ENCODE results near the gene GCLC.
"Not testable (repeated sequence)": the region's sequence is repeated elsewhere in the genome, so short reads cannot be mapped to it uniquely, and the experiment has no call there.

GCLC gene

DNA sequence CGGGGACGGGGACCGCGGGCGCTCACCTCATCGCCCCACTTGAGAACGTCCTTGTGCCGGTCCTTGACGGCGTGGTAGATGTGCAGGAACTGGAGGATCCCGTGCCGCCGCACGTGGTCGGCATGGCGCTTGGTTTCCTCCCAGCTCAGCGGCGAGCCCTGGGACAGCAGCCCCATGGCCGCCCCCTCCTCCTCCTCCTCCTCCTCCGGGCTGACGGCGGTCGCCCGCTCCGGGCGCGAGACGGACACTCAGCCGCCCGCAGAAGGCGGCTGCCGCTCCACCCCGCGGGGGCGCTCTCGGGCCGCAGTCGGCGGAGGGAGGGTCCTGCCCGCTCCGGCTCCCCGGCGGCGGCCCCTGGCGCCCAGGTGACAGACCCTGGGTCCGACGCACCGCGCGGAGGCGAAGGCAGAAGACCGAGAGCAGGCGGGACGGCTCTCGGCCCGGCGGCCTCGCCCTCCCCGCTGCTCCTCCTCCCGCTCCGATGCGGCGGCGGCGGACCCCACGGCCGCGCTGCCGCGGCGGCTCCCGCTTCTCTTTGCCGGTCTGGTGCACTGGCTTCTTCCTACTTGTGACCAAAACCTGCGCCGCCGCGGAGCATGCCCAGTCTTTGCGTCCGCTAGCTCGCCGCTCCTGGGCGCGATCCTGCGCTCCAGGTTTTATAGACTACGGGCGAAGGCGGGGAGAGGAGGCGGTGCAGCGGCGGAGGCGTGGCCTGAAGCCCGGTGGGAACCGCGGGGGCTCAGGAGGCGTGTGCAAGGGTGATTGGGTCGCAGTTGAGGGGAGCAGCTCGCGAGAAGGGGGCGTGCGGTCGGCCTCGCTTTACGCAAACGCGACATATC lies at the start of gene GCLC:
Gene GCLC, minus strand, starts transcription at position 632 of the 839 bp plus-strand sequence. Its CDS starts 456 bp downstream, at position 176.
- DNase-seq: peak; percentile 94

DNA sequence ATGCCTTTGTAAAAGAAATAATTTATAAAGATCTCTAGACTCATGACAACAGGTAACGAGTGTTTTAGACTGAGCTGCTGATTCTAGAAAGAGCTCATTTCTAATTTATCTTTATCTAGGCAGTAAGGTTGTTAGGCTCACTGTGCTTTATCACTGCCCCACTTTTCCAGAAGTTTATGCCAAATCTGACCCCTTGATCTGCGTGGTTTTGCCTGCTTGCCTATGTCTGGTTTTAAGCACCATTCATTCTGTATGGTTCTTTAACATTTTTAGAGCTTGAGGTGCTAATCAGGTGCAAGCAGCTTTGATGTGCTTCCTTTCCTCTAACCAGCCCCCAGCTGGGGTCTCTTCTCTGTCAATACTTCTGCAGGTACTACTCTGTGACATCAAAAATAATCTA lies 49.7 kb upstream of the GCLC start:
- no peak for DNase-seq

DNA sequence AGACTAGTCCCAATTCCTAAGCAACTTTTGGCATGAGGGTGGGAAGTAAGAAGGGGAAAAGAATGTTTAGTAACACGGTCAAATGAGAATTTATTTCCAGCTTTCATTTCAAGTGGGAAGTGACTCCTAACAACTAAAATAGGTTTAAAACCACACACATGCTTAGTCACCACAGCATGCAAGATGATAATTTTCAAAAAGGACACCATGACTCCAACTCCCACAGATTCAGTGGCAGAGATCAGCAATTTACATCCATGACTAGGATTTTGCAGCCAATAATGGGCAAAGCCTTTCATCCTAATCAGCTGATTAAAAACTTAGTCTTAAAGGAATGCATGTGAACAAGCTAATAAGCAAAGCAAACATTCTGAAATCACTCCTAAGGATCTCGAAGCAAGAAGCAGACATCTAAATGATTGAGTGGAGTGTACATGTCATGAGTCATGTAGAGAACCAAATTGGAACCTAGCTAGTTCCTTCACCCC lies 48.1 kb upstream of the GCLC start:
- DNase-seq: no peak

DNA sequence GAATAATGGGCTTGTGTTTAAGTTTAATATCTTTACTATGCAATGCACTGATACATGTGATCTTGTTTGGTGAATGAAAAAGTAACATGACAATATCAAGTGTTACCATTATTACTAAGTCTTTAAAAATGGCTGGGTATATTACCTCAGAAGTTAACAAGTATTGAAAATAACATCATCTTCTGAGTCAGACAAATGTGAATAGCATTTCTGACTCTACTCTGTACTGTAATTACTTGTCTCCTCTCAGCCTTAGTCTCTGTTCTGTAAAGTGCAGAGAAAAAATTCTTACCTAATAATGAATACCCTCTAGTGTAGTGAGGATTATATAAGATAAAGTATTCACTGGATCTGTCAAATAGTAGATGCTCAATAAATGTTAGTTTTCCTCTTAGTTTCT lies 47.0 kb upstream of the GCLC start:
- DNase-seq: no peak

DNA sequence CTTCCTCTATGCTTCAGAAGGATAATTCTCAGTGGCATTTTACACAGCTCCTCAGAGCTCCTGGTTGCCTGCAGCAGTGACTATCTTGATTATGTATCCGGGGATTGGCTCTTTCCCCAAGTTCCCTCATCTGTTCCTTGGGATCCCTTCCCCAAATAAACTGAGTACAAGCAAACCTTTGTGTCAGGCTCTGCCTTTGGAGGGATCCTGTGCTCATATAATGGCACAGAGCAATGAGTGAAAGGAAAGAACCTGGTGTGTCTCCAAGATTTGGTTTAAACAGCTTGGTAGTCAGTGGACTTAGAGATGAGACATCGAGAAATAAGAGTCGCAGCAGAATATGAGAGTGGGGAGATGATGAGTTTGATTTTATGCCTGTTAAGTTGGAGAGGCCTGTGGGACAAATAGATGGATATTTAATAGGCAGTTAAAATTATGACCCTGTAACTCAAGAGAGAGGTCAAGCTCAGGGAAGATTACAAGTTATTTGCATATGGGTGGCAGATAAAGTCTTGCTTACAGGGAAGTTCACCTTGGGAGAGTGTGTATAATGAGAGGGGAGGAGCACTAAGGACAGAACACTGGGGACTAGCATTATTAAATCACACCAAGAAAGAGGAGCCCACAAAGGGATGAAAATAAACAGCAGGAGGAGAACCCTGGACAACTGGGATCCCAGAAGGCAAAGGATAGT lies 44.1 kb upstream of the GCLC start:
- no peak for DNase-seq

DNA sequence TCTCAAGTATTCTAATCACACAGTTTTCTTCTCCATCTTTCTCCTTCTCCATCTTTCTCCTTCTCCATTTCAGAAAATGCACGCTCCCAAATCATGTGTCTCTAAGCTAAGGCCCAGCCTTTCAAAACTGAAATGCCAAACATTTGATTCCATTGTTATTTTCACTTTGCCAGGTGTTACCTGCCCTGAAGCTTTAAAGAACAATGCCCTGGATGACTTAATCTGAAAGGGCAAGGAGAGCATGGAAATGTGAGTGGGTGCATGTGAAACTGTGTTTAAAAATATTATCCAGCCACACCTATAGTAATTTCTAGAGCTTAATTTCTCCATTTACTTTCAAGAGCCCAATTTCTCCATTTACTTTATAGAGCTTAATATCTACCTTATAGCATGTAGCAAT lies 42.4 kb upstream of the GCLC start:
- no peak for DNase-seq

DNA sequence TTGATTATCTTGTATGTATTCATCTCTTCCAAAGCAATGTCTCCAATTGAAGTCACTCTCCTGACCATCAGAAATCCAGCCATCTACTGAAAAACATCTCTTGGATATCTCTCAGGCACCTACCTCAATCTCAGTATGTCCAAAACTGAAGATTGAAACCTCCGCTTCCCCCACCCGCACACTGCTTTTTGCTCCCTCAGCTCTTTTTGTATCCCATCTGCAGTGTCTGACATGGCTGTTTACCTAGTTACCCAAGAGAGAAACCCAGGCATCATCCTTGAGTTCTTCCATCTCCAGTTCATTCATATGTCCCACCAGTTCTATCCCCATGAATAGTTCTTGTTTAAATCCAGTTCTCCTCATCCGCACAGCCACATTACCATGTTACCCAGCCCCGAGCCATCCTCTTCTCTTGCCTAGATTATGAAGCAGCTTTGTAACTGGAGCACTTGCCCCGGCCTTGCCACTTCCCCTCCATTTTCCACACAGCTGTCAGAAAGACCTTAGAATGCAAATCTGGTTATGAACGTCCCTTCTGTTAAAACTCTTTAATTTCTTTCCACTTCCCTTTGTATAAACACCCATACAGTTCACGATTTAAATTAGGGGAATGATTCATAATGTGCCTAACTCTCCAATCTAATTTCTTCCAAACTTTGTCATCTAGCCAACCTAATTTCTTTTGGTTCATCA lies 40.5 kb upstream of the GCLC start:
- no peak for DNase-seq

DNA sequence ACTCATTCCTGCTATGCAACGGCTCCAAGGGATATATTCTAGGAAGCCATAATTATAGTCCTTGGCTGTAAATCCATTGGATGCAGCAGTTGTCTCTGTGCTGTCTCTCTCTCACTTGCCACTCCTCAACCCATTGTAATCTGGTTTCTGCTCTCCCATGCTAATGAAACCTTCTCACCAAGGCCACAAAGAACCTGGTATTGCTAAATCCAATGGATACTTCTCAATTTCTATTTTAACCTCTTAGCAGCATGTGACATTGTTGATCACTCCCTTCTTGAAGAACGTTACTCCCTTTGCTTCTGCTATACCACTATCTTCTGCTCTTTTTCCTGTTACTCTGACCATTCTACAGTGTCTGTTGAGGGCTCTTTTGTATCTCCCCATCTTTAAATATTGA lies 39.8 kb upstream of the GCLC start:
- no peak for DNase-seq

DNA sequence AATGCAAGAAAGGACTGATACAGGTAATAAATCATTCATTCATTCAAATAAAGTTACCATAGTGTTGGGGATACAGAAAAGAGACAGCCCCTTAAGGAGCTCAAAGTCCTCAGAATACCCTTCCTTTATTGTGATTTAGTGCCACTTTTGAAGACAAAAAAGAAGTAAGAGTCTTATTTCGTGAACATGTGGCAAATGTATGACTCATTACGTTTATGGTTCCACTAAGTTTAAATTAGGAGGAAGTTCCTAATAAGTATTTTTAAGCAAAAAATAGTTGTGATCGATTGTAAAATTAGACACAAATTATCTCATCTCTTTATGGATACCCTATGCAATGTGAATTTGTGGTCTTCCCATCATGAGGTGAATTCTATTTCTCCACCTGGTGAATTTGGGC lies 38.5 kb upstream of the GCLC start:
- no peak for DNase-seq

DNA sequence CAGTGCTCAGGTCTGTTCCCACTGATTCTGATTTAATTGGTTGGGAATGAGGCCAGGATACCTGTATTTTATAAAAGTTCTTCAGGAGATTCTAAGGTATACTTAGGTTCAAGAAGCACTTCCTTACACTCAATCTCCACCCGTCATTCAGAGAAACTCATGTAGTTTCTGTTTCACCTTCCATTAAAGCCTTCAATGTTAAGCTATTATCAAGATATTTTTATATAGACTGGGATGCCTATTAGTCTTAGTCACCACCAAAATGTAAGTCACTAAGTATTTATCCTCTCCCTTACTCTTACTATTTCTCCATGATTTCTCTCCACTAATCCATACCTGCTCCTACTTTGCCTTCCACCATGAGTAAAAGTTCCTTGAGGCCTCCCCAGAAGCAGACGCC lies 38.1 kb upstream of the GCLC start:
- DNase-seq: no peak

DNA sequence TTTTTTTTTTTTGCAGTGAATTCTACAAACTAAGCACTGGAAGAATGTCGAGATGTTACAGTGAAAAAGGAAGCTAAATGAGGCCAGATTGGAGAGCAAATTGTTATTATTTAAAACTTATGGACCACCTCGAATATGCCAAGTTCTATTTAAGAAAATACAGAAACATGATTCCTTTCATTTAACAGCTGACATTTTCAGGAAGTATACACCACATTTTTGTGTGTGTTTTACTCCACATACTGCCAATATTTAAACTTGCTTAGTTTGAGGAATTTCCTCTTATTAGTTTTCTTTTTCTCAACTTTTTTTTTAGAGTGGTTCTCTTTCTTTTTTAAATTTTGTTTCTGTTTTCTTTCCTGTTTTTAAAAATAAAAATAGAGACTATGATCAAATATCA lies 37.0 kb upstream of the GCLC start:
- DNase-seq: no peak

DNA sequence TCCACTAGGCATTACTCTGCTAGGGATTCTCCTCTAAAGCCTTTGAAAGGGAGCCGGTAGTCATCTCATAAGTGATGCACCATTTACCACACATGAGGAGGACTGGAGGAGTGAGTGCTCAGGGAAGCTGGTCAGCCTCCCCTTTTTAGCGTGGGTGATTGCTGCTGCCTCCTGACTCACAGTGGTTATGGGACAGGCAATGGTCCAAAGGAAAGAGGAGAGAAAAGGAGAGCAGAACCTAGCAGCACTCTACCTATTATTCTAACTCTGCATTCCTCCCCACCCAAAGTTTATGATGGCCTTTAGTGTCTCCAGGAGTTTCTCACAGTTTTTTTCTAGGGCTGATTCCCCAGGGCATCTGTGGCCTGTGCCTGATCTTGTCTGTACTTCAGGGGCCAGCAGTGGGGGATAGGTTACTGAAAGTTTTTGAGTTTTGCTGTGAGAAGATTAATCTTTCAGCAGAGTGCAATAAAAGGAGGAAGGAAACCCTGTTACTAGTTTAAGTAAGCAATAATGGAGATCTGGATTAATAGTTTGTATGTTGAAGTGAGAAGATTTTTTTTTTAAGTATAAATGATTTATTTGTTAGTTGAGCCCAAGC lies 36.4 kb upstream of the GCLC start:
- DNase-seq: no peak

DNA sequence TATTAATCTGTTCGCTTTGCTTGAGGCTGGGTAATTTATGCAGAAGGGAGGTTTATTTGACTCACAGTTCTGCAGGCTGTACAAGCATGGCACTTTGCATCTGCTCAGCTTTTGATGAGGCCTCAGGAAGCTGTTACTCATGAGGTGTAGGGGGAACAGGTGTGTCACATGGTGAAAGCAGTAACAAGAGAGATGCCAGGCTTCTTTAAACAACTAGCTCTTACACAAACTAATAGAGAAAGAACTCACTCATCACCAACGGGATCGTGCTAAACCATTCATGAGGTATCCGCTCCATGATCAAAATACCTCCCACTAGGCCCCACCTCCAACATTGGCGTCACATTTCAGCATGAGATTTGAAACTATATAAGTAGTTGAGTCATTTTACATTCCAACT lies 34.4 kb upstream of the GCLC start:
- peak; percentile 61 for DNase-seq

DNA sequence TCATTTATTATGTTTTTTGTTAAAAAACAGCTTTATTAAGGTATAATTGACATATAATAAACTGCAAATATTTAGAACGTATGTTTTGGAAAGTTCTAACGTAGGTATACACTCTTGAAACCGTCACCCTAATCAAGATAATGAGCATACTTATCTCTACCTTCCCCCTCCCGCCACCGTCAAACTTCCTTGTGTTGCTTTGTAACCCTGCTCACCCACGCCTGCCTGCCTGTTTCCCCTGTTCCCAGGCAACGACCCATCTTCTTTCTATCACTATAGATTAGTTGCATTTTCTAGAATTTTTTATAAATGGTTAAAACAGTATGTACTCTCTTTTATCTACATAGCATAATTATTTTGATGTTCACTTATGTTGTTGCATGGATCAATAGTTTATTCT lies 33.5 kb upstream of the GCLC start:
- no peak for DNase-seq

DNA sequence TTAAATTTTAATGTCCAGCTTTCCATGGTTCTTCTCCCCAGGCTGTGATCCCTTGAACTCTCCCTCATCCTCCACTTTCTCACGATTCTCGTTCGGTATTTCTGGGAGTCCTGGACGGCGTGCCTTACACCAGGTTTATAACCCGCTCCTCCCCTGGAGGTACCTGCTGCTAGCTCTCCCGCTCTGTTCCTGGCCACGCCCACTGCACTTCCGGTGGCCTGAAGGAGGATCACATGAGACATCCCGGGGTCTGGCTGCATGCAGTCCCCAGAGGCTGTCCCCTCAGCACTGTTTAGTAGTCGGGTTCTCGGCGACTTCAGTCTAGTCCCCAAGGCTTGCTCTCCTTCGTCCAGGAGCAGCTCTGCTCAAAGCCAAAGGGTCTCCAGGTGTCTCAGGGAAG lies 28.4 kb upstream of the GCLC start:
- no peak for DNase-seq

DNA sequence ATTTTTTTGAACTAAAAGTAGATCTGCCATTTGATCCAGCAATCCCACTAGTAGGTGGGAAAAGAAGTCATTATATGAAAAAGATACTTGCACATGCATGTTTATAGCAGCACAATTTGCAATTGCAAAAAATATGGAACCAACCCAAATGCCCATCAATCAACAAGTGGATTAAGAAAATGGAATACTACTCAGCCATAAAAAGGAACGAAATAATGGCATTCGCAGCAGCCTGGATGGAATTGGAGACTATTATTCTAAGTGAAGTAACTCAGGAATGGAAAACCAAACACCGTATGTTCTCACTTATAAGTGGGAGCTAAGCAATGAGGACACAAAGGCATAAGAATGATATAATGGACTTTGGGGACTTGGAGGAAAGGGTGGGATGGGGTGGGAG lies 27.5 kb upstream of the GCLC start:
- DNase-seq: not testable (repeated sequence)

DNA sequence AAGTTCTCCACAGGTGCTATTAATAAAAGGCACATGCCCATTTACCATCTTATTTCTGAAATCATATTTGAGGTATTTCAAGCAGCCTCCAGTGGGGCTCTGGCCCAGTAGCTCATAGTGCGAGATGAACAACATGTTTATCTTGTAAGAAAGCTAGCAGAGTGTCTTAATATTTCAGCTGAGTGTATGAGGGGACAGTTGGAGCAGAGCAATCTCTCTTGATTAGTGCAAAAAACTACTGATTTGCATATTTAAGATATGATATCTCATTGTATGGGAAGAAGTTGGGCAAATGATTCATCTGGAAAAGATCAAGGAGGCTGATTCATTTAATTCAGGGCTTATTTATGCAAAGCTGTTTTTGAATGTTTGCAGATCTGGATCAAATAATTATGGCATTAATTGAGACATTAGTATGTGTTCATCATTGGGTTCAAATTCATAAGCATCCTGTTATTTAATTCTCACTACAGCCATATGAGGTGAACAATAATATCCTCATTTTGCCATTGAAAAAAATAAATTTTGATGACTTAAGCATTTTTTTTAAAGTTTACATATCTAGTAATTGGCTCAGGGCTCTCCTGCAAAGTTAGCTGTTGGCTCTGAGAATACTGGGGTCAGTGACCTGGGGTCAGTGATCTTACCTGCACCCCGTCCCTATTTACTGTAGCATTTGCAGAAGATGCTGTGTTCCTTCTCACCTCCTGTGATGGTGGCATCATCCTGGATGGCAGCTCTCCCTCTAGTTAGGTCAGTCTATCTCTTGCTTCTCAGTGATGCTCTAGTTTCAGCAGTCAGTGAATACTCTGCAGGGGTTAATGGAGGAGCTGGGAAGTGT lies 24.1 kb upstream of the GCLC start:
- no peak for DNase-seq

DNA sequence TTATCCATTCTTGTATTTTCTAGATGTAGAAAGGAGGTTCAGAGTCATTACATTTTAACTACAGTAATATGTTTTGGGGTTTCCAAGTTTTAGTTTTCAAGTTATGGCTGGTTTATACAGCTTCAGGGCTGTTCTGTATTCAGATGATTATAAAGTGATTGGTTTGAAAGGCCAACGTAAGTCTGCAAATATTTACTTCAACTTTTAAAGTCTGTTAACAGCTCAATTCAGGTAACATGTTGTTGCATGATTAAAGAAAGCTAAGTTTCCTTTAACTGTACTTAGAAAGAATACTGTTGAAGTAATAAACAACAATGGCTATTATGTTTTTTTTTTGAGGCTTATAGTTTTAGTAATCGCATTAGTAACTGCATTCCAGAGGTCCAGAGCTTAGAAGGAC lies 22.8 kb upstream of the GCLC start:
- DNase-seq: no peak

DNA sequence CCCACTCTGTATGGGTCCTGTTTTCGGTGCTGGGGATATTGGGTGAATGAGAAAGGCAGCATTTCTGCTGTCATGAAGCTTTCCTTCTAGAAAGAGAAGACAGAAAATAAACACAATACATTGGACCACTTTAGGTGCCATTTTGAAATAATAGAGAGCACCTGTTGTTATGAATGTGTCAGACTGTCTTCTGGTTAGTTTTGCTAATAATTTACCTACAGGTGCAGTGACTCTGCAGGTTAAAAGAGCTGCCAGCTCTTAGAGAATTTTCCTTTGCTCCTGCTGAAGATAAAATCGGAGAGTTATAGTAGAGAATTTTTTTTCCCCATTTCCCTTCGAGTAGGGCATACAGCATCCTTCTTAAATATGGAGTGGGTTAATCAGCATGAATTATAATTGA lies 21.9 kb upstream of the GCLC start:
- no peak for DNase-seq

DNA sequence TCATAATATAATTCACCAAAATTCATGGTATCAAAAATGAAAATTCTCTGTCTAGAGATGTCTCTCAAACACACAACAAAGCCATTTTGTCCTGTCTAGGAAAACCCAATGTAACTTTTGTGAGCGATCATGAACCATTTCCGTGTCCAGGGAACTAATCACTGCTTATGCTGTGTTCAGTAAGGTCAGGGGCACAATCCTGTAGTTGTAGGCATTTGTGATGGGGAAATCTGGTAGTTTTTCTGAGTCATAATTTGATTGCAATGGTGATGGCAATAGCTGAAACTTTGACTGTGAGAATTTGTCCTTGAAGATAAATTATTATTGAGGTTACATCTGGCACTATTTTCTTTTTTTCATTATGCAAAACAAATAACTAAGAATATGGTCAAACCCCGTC lies 21.0 kb upstream of the GCLC start:
- no peak for DNase-seq

DNA sequence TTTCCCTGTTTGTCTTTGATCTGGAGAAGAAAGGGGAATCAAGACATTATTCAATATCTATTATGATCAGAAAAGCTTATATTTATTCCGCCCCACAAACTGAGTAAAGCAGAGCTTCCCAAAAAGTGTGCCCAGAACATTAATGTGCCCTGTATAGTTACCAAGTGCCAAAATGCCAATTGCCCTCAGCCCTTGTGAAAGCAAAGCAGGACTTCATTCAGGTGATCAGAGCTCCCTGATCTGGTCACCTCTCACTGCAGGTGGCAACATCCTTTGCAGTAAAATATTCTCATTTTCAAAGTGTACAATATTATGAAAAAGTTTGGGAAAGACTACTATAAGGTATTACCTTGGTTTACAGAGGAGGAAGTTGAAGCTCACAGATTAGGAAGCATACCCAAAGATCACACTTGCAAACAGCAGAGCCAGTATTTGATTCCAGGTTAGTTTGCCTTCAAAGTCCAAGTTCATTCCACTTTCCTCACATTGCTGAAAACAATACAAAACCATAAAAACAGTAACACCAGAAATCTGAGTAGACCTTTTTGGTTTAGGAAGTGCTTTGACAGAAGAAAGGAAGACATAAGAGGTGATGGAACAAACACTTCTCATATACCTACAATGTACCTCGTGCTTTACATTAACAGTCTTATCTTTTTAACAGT lies 19.6 kb upstream of the GCLC start:
- no peak for DNase-seq
